Measurements from ENCODE around the gene LOXL3.

DNA sequence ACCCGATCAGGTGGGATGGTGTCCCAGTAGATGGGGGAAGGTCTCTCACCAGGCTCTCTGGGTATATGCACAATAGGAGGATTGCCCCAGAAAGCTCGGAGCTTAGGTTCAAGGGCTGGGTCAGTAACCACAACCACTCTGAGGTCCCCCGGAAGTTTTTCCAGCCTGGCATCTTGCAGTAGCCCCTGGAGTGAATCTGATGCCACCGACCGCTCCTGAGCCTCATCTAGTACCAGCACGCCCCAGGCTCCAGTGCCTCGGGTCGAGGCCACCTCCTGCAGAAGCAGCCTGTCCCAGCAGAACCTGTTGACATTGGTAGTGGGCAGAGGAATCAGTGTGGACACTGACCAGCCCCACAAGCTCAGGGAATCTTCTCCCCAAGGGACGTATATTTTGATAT is 29.7 kb downstream of the LOXL3 start:
- TF ChIP-seq, protein P1, sequence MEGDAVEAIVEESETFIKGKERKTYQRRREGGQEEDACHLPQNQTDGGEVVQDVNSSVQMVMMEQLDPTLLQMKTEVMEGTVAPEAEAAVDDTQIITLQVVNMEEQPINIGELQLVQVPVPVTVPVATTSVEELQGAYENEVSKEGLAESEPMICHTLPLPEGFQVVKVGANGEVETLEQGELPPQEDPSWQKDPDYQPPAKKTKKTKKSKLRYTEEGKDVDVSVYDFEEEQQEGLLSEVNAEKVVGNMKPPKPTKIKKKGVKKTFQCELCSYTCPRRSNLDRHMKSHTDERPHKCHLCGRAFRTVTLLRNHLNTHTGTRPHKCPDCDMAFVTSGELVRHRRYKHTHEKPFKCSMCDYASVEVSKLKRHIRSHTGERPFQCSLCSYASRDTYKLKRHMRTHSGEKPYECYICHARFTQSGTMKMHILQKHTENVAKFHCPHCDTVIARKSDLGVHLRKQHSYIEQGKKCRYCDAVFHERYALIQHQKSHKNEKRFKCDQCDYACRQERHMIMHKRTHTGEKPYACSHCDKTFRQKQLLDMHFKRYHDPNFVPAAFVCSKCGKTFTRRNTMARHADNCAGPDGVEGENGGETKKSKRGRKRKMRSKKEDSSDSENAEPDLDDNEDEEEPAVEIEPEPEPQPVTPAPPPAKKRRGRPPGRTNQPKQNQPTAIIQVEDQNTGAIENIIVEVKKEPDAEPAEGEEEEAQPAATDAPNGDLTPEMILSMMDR (conservative IDR thresholded peaks at IDR 0.05; ENCODE audit: low read depth, low read length) = no peak
- TF ChIP-seq EZH2 (IDR thresholded peaks at IDR 0.05; ENCODE audit: low read length, unreplicated experiment) = no peak

All from PC-3 (cell line).